ENCODE results near the gene PPP1R14D.
A peak's percentile ranks its signal among the peaks of the same experiment; 100 is the strongest.
"Not testable (repeated sequence)": the region's sequence is repeated elsewhere in the genome, so short reads cannot be mapped to it uniquely, and the experiment has no call there.

The PPP1R14D gene

GRCh38 chr15:40828447-40829036, at the start of gene PPP1R14D:
Gene PPP1R14D (minus strand): TSS chr15:40828708. CDS start chr15:40828641, 67 bp downstream.
- DNase-seq (no peak), ATAC-seq (replicated peaks) (no peak)
- Mint-ChIP-seq H3K4me3 (no peak within 1 kb of the TSS), H3K4me1 (no peaks in the 10 kb centered on the region), H3K27ac (peak within 1 kb of the TSS; percentile 2), H3K9me3 (peaks cover 0 to 2% of the 10 kb centered on the region in 2 donors), H3K27me3 (no peaks in the 10 kb centered on the region), H3K36me3 (peaks cover 0 to 3% of the 10 kb centered on the region in 2 donors)

GRCh38 chr15:40877694-40878093, 49.2 kb upstream of the PPP1R14D start:
- Mint-ChIP-seq H3K27ac (no peak overlapping the region), H3K4me1 (peaks cover 14 to 38% of the 10 kb centered on the region in 2 donors), H3K9me3 (no peaks in the 10 kb centered on the region), H3K4me3 (no peak overlapping the region), H3K36me3 (no peaks in the 10 kb centered on the region), H3K27me3 (no peaks in the 10 kb centered on the region)
- DNase-seq (no peak), ATAC-seq (replicated peaks) (no peak)

GRCh38 chr15:40875991-40876730, 47.7 kb upstream of the PPP1R14D start:
- DNase-seq (no peak), ATAC-seq (replicated peaks) (no peak)
- Mint-ChIP-seq H3K27ac (no peak overlapping the region), H3K9me3 (no peaks in the 10 kb centered on the region), H3K27me3 (no peaks in the 10 kb centered on the region), H3K4me1 (peaks cover 28 to 48% of the 10 kb centered on the region in 2 donors), H3K36me3 (no peaks in the 10 kb centered on the region), H3K4me3 (no peak overlapping the region)

- ATAC-seq (replicated peaks): peak; percentile 70 to 79
- no peaks in the 10 kb centered on the region for H3K9me3 Mint-ChIP-seq
- peak within 1 kb of the TSS; percentile 90 for H3K27ac Mint-ChIP-seq
- H3K4me1 Mint-ChIP-seq: peaks cover 37 to 54% of the 10 kb centered on the region in 2 donors
- peak within 1 kb of the TSS; percentile 87 to 89 for H3K4me3 Mint-ChIP-seq
- DNase-seq: peak; percentile 48
- no peaks in the 10 kb centered on the region for H3K27me3 Mint-ChIP-seq
- H3K36me3 Mint-ChIP-seq: no peaks in the 10 kb centered on the region
Measured at GRCh38 chr15:40873694-40874561, 45.4 kb upstream of the PPP1R14D start, which contains the start of gene RHOV. Gene RHOV (minus strand): TSS chr15:40874234. CDS start chr15:40874139, 95 bp downstream.

- H3K36me3 Mint-ChIP-seq: no peaks in the 10 kb centered on the region
Measured at GRCh38 chr15:40872791-40873693, 44.5 kb upstream of the PPP1R14D start.

GRCh38 chr15:40871749-40872617, 43.5 kb upstream of the PPP1R14D start:
- Mint-ChIP-seq H3K4me1 (peaks cover 33 to 48% of the 10 kb centered on the region in 2 donors), H3K27ac (peak overlapping the region; percentile 85), H3K9me3 (no peaks in the 10 kb centered on the region), H3K27me3 (no peaks in the 10 kb centered on the region), H3K36me3 (no peaks in the 10 kb centered on the region), H3K4me3 (peak overlapping the region; percentile 26 to 46)
- DNase-seq (peak; percentile 47), ATAC-seq (replicated peaks) (peak; percentile 39 to 49)

More at GRCh38 chr15:40872791-40873693, 44.5 kb upstream of the PPP1R14D start:
- Mint-ChIP-seq H3K4me3 (peak overlapping the region; percentile 84 to 87), H3K4me1 (peaks cover 33 to 48% of the 10 kb centered on the region in 2 donors), H3K27ac (peak overlapping the region; percentile 85), H3K27me3 (no peaks in the 10 kb centered on the region), H3K9me3 (no peaks in the 10 kb centered on the region)
- ATAC-seq (replicated peaks) (no peak), DNase-seq (no peak)

- Mint-ChIP-seq H3K4me1 (peaks cover 32 to 48% of the 10 kb centered on the region in 2 donors), H3K36me3 (no peaks in the 10 kb centered on the region)
Measured at GRCh38 chr15:40870716-40871115, 42.2 kb upstream of the PPP1R14D start.

GRCh38 chr15:40869686-40870085, 41.2 kb upstream of the PPP1R14D start:
- Mint-ChIP-seq H3K4me3 (no peak overlapping the region), H3K27me3 (peaks cover 0 to 4% of the 10 kb centered on the region in 2 donors), H3K4me1 (peaks cover 32 to 47% of the 10 kb centered on the region in 2 donors), H3K27ac (no peak overlapping the region), H3K9me3 (no peaks in the 10 kb centered on the region), H3K36me3 (no peaks in the 10 kb centered on the region)
- ATAC-seq (replicated peaks) (no peak), DNase-seq (no peak)

More at GRCh38 chr15:40870716-40871115, 42.2 kb upstream of the PPP1R14D start:
- DNase-seq (no peak), ATAC-seq (replicated peaks) (no peak)
- no peaks in the 10 kb centered on the region for H3K9me3 Mint-ChIP-seq
- H3K4me3 Mint-ChIP-seq: no peak overlapping the region
- H3K27ac Mint-ChIP-seq: no peak overlapping the region
- H3K27me3 Mint-ChIP-seq: peaks cover 0 to 4% of the 10 kb centered on the region in 2 donors

- ATAC-seq (replicated peaks) (no peak), DNase-seq (no peak)
- H3K36me3 Mint-ChIP-seq: no peaks in the 10 kb centered on the region
- H3K4me3 Mint-ChIP-seq: no peak overlapping the region
- no peaks in the 10 kb centered on the region for H3K9me3 Mint-ChIP-seq
- H3K27me3 Mint-ChIP-seq: peaks cover 0 to 10% of the 10 kb centered on the region in 2 donors
- H3K4me1 Mint-ChIP-seq: peaks cover 20 to 23% of the 10 kb centered on the region in 2 donors
- H3K27ac Mint-ChIP-seq: no peak overlapping the region
Measured at GRCh38 chr15:40867199-40867598, 38.7 kb upstream of the PPP1R14D start.

- ATAC-seq (replicated peaks) (no peak), DNase-seq (no peak)
- Mint-ChIP-seq H3K27ac (no peak overlapping the region), H3K4me1 (peaks cover 7 to 8% of the 10 kb centered on the region in 2 donors), H3K36me3 (peaks cover 0 to 2% of the 10 kb centered on the region in 2 donors), H3K27me3 (peaks cover 0 to 10% of the 10 kb centered on the region in 2 donors), H3K9me3 (no peaks in the 10 kb centered on the region), H3K4me3 (no peak overlapping the region)
Measured at GRCh38 chr15:40863660-40864270, 35.3 kb upstream of the PPP1R14D start.

- H3K9me3 Mint-ChIP-seq; H3K27me3 Mint-ChIP-seq; H3K36me3 Mint-ChIP-seq; ATAC-seq (replicated peaks); H3K27ac Mint-ChIP-seq; H3K4me3 Mint-ChIP-seq; DNase-seq: not testable (repeated sequence)
- H3K4me1 Mint-ChIP-seq: peaks cover 12 to 18% of the 10 kb centered on the region in 2 donors
Measured at GRCh38 chr15:40861147-40861546, 32.6 kb upstream of the PPP1R14D start.

GRCh38 chr15:40859206-40859851, 30.8 kb upstream of the PPP1R14D start:
- H3K27ac Mint-ChIP-seq: no peak overlapping the region
- H3K4me3 Mint-ChIP-seq: no peak overlapping the region

More at GRCh38 chr15:40859206-40859851, 30.8 kb upstream of the PPP1R14D start:
- peaks cover 12 to 18% of the 10 kb centered on the region in 2 donors for H3K4me1 Mint-ChIP-seq
- peak; percentile 88 to 92 for ATAC-seq (replicated peaks)
- H3K36me3 Mint-ChIP-seq: peaks cover 6 to 8% of the 10 kb centered on the region in 2 donors
- no peaks in the 10 kb centered on the region for H3K9me3 Mint-ChIP-seq
- H3K27me3 Mint-ChIP-seq: peaks cover 0 to 4% of the 10 kb centered on the region in 2 donors
- DNase-seq: peak; percentile 72
